GM12878 (cell line): ENCODE results near the gene RRP15.

Experiments
- BCL11A ChIP-seq: IDR thresholded peaks from 2 replicates; pipeline ENCODE4 v1.6.1; 2011; ENCODE audit warnings: low read depth, low read length
- CTCF ChIP-seq, 3 experiments: IDR thresholded peaks in 2 of 3; conservative IDR thresholded peaks in 1 of 3; 2 replicates each; pipeline ENCODE4 v1.5.1; 2011; ENCODE audit warnings: low read depth in 3 of 3, low read length in 3 of 3, mild to moderate bottlenecking in 3 of 3, control low read depth in 2 of 3, moderate library complexity in 2 of 3, inconsistent platforms in 1 of 3, mixed read lengths in 1 of 3; ENCODE audit not compliant: control insufficient read depth in 2 of 3, insufficient read depth in 1 of 3; ENCODE audit errors: extremely low read depth in 1 of 3
- EP300 ChIP-seq, 2 experiments: fragments of 150-350 bp in 1 of 2; IDR thresholded peaks; 2 replicates each; pipeline ENCODE4 v1.6.1; 2011 to 2012; ENCODE audit warnings: low read depth in 2 of 2, low read length in 2 of 2, borderline replicate concordance in 1 of 2, improper control_type of control experiment in 1 of 2, inconsistent platforms in 1 of 2; ENCODE audit not compliant: control insufficient read depth in 1 of 2
- GABPA ChIP-seq: IDR thresholded peaks from 2 replicates; pipeline ENCODE4 v1.6.1; 2014; ENCODE audit warnings: antibody characterized with exemption, low read depth, mild to moderate bottlenecking, inconsistent platforms
- POLR2A ChIP-seq: IDR thresholded peaks from 2 replicates; pipeline ENCODE4 v1.6.1; 2011; ENCODE audit warnings: low read depth, mild to moderate bottlenecking, low read length
- RAD21 ChIP-seq: IDR thresholded peaks from 2 replicates; pipeline ENCODE4 v1.6.1; 2011; ENCODE audit warnings: mild to moderate bottlenecking, low read depth, low read length, moderate library complexity; ENCODE audit not compliant: insufficient read depth
- REST ChIP-seq: IDR thresholded peaks from 2 replicates; pipeline ENCODE4 v1.6.1; 2012; ENCODE audit warnings: mild to moderate bottlenecking, low read depth, low read length
- SMC3 ChIP-seq: IDR thresholded peaks from 2 replicates; pipeline ENCODE4 v1.6.1; 2011; ENCODE audit warnings: low read length, improper control_type of control experiment, borderline replicate concordance
- SP1 ChIP-seq: IDR thresholded peaks from one replicate; pipeline ENCODE4 v1.6.1; 2011; ENCODE audit warnings: low read depth, low read length
- USF1 ChIP-seq: IDR thresholded peaks from 2 replicates; pipeline ENCODE4 v1.6.1; 2011; ENCODE audit warnings: borderline replicate concordance, low read depth, mild to moderate bottlenecking, moderate library complexity, mixed read lengths, low read length; ENCODE audit not compliant: insufficient read depth; ENCODE audit errors: extremely low read length
- ZNF207 ChIP-seq: fragments of 450-650 bp; IDR thresholded peaks from 2 replicates; pipeline ENCODE4 v1.6.1; 2014; ENCODE audit warnings: antibody characterized with exemption, mild to moderate bottlenecking, borderline replicate concordance

GRCh38 chr1:218363141-218363540 lies 78.0 kb downstream of the RRP15 start:
- no peak for TF ChIP-seq RAD21
- TF ChIP-seq CTCF (IDR thresholded peaks at IDR 0.05 in 2 of 3, conservative IDR thresholded peaks at IDR 0.05 in 1 of 3; ENCODE audit: control insufficient read depth in 2 of 3, extremely low read depth in 1 of 3, insufficient read depth in 1 of 3, low read depth in 3 of 3, low read length in 3 of 3) = no peak
- TF ChIP-seq GABPA = no peak
- no peak for TF ChIP-seq ZNF207
- no peak for TF ChIP-seq SMC3
- no peak for TF ChIP-seq EP300 (IDR thresholded peaks at IDR 0.05; ENCODE audit: borderline replicate concordance in 1 of 2, control insufficient read depth in 1 of 2, low read depth in 2 of 2, low read length in 2 of 2)
- no peak for TF ChIP-seq BCL11A
- TF ChIP-seq POLR2A = no peak
- TF ChIP-seq USF1 = no peak
- no peak for TF ChIP-seq SP1
- no peak for TF ChIP-seq REST
